Right lobe of liver (tissue), 6 donors: ENCODE results near the gene PTPRD. TPM values are rescaled to one million over a fixed set of nuclear protein-coding genes. Genes with fewer than 3 reads are reported as not detected.

Source experiments
- ATAC-seq, 4 donors: fragments of 200-7000 bp; cut with Tn5 transposase; one replicate each; pipeline ENCODE4 v1.9.1; 2020; ENCODE audit warnings: mild to moderate bottlenecking in 4 of 4, moderate library complexity in 4 of 4
- DNase-seq, 3 donors: peaks; one replicate each; pipeline ENCODE4 v3.0.0-alpha.2; 2020
- H3K27ac ChIP-seq, 3 donors: fragments of 200-600 bp; one replicate each; pipeline ENCODE4 v1.8.0; 2022
- H3K27me3 ChIP-seq, 2 donors: fragments of 200-600 bp; one replicate each; pipeline ENCODE4 v1.8.0; 2022
- H3K36me3 ChIP-seq, 4 donors: fragments of 200-600 bp; sonication (generic) in 1 of 4; one replicate each; pipeline versions ENCODE4 v1.5.1 to v1.8.0; 2017 to 2022; ENCODE audit warnings: control low read depth in 1 of 4
- H3K4me1 ChIP-seq, 4 donors: fragments of 200-600 bp; sonication (generic) in 1 of 4; one replicate each; pipeline versions ENCODE4 v1.5.1 to v1.8.0; 2017 to 2022; ENCODE audit warnings: control low read depth in 1 of 4
- H3K4me3 ChIP-seq, 3 donors: fragments of 200-600 bp; one replicate each; pipeline ENCODE4 v1.8.0; 2022
- H3K9me3 ChIP-seq, 4 donors: fragments of 200-600 bp; sonication (generic) in 1 of 4; one replicate each; pipeline versions ENCODE4 v1.5.1 to v1.8.0; 2017 to 2022; ENCODE audit warnings: control low read depth in 1 of 4
- POLR2A ChIP-seq: fragments of 450-650 bp; IDR thresholded peaks from one replicate; pipeline ENCODE4 v1.6.1; 2017; ENCODE audit warnings: antibody characterized with exemption, mild to moderate bottlenecking
- WGBS: methylation state at CpG from one replicate; pipeline ENCODE4 v1.1.6; 2018; ENCODE audit warnings: low coverage, low lambda C conversion rate; ENCODE audit not compliant: insufficient coverage; ENCODE audit errors: missing lambda C conversion rate; 5-methylcytosine and 5-hydroxymethylcytosine counted together
- intact Hi-C, 2 donors: fragments of 100-400 bp; cut with DNase I; formaldehyde crosslinking; loops; one replicate each; pipeline versions ENCODE4 v1.11.2 to v1.14.1; 2022
- total RNA-seq, 6 experiments: library from RNA; depleted of rRNA in 2 of 6; stranded (reverse); fragments of >200 nt in 2 of 6; fragmentation: NEBNext Ultra II Directional in 3 of 6; extraction: Animal tissue kit (Norgen Biotek cat#: 25700) in 3 of 6; gene quantifications; one replicate each; pipeline versions ENCODE4 v1.1.0 to v1.2.4, GENCODE V29; 2016 to 2023
- TF ChIP-seq, protein P1 (sequence below), 4 donors: fragments of 200-600 bp in 3 of 4; fragments of 450-650 bp in 1 of 4; IDR thresholded peaks; one replicate each; pipeline versions ENCODE4 v1.5.1 to v1.8.0; 2016 to 2022; ENCODE audit warnings: antibody characterized with exemption in 4 of 4, mild to moderate bottlenecking in 2 of 4
- donor health status: DM: no; HTN: yes; CAD: no.
- donor health status: DM: no; HTN: no; CAD: no.
- donor health status: DM: no; HTN: no; CAD: no.
- donor health status: DM: no; HTN: yes; CAD: no.
- donor health status: DM: no; HTN: yes; CAD: no.

Gene PTPRD
- total RNA-seq, 6 experiments from 2014 or later, result 5.4 to 29.8 (median 13.9) TPM

DNA sequence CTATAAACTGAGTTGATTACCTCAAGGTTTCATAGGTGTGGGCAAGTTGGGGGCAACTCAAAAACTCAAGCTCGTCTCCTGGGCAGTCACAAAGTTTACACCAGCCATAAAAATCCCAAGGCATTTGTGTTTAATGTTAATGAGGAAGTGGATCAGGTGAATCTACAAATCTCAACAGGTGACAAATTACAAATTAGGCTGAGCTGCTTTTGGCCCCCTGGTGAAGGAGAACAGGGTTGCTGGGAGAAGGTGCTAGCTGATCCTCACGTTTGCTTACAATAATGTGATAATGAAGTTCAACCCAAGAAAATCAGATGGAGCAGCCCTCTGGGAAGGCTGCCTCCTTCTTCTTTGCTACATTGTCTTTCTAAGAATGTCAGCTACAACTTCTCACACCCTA lies 2324.8 kb downstream of the PTPRD start:
- intact Hi-C loops, result no loop called here
- no peak for DNase-seq
- no peaks in the 10 kb centered on the region for H3K4me1 ChIP-seq
- WGBS, result 68% methylated on average over 2 of the region's 2 CpGs
- no peak for TF ChIP-seq POLR2A
- TF ChIP-seq, protein P1, sequence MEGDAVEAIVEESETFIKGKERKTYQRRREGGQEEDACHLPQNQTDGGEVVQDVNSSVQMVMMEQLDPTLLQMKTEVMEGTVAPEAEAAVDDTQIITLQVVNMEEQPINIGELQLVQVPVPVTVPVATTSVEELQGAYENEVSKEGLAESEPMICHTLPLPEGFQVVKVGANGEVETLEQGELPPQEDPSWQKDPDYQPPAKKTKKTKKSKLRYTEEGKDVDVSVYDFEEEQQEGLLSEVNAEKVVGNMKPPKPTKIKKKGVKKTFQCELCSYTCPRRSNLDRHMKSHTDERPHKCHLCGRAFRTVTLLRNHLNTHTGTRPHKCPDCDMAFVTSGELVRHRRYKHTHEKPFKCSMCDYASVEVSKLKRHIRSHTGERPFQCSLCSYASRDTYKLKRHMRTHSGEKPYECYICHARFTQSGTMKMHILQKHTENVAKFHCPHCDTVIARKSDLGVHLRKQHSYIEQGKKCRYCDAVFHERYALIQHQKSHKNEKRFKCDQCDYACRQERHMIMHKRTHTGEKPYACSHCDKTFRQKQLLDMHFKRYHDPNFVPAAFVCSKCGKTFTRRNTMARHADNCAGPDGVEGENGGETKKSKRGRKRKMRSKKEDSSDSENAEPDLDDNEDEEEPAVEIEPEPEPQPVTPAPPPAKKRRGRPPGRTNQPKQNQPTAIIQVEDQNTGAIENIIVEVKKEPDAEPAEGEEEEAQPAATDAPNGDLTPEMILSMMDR (IDR thresholded peaks at IDR 0.05), result no peak
- no peaks in the 10 kb centered on the region for H3K9me3 ChIP-seq
- H3K27ac ChIP-seq, result no peak overlapping the region
- ATAC-seq, result no peak
- H3K4me3 ChIP-seq, result no peak overlapping the region
- H3K36me3 ChIP-seq, result no peaks in the 10 kb centered on the region
- no peaks in the 10 kb centered on the region for H3K27me3 ChIP-seq

DNA sequence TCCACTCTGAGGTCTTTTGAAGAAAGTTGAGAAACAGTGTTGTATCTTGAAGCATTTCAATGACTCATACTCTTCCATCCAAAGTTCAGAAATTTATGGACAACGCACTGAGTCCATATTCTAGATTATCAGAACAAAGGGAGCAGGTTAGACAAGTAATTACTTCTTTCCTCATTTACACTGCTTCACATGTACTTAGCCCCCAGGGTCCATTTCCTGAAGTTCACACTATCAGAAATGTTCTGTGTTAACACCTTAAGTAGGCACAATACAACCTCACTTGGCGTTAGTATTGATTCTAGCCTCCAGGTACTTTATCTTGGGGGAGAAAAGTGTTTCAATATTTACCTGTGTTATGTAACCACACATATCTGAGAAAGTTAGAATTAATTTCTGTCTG lies 2325.3 kb downstream of the PTPRD start:
- Histone ChIP-seq H3K4me3 (no peak overlapping the region), H3K4me1 (no peaks in the 10 kb centered on the region), H3K27me3 (no peaks in the 10 kb centered on the region), H3K27ac (no peak overlapping the region), H3K9me3 (no peaks in the 10 kb centered on the region), H3K36me3 (no peaks in the 10 kb centered on the region)
- TF ChIP-seq, protein P1 (IDR thresholded peaks at IDR 0.05), result no peak
- intact Hi-C loops, result no loop called here
- no peak for ATAC-seq
- 19% methylated on average over 2 of the region's 2 CpGs for WGBS
- no peak for DNase-seq

DNA sequence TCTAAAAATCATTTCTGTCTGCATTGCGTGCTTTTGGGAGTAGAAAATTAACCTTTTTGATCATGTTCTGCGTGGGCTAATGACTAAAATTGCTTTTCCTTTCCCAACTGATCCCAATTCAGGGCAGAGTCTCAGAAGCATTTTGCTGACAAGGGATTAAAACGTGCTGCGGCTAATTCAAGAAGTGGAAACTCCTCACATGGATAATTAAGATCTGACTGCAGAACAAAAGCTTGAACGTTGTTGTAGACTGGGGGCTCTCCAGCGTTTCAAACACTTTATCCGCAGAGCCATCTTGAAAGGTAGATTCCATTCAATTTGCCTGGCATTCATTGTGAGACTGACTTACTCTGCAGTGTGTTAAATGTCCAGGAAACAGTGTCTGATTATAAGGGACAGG lies 2327.9 kb downstream of the PTPRD start:
- no peak overlapping the region for H3K4me3 ChIP-seq
- no peaks in the 10 kb centered on the region for H3K36me3 ChIP-seq
- intact Hi-C loops, result no loop called here
- no peaks in the 10 kb centered on the region for H3K9me3 ChIP-seq
- 57% methylated on average over 7 of the region's 7 CpGs for WGBS
- H3K27me3 ChIP-seq, result no peaks in the 10 kb centered on the region
- H3K27ac ChIP-seq, result no peak overlapping the region
- DNase-seq (no peak), ATAC-seq (no peak)
- TF ChIP-seq, protein P1 (IDR thresholded peaks at IDR 0.05), result no peak
- no peak for TF ChIP-seq POLR2A
- no peaks in the 10 kb centered on the region for H3K4me1 ChIP-seq

DNA sequence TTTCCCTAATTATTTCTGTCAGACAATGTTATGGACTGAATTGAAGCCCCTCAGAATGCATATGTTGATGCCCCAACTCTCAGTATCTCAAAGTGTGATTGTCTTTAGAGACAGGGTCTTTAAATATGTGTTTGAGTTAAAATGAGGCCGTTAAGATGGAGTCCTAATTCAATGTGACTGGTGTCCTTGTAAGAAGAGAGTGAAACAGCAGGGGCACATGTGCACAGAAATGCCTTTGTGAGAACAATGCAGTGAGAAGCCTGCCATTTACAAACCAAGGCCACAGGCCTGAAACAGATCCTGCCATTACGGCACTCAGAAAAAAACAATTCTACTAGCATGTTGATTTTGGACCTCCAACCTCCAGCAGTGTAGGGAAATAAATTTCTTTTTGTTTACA lies 2330.3 kb downstream of the PTPRD start:
- ATAC-seq (no peak), DNase-seq (no peak)
- no peak overlapping the region for H3K4me3 ChIP-seq
- TF ChIP-seq POLR2A, result no peak
- TF ChIP-seq, protein P1 (IDR thresholded peaks at IDR 0.05), result no peak
- H3K4me1 ChIP-seq, result no peaks in the 10 kb centered on the region
- no peak overlapping the region for H3K27ac ChIP-seq
- no peaks in the 10 kb centered on the region for H3K27me3 ChIP-seq
- H3K9me3 ChIP-seq, result no peaks in the 10 kb centered on the region
- 54% methylated on average over 2 of the region's 2 CpGs for WGBS
- intact Hi-C loops, result no loop called here
- H3K36me3 ChIP-seq, result no peaks in the 10 kb centered on the region

DNA sequence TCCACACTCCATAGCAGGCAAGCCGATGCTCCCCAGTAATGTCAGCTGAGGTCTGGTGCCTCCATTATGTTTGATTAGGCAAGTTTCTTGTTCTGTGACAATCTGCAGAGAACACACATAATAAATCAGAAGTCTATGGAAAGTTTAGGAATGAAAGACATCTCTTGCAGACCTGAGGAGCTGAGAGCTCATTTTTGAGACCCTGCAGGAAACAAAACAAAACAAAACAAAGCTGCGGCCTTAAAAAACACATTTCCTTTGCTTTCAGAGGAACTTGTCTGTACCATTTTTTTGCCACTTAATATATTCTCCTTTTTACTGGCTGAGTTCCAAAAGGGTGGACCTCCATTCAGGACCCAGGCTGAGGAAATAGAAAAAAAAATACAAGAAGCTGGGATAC lies 2332.0 kb downstream of the PTPRD start:
- WGBS, result 63% methylated on average over 2 of the region's 2 CpGs

More for the DNA sequence above, 2332.0 kb downstream of the PTPRD start:
- no peaks in the 10 kb centered on the region for H3K9me3 ChIP-seq
- ATAC-seq, result no peak
- H3K27me3 ChIP-seq, result no peaks in the 10 kb centered on the region
- no peaks in the 10 kb centered on the region for H3K4me1 ChIP-seq
- intact Hi-C loops, result no loop called here
- TF ChIP-seq, protein P1 (IDR thresholded peaks at IDR 0.05), result no peak
- TF ChIP-seq POLR2A, result no peak
- no peaks in the 10 kb centered on the region for H3K36me3 ChIP-seq
- H3K27ac ChIP-seq, result no peak overlapping the region
- DNase-seq, result no peak
- H3K4me3 ChIP-seq, result no peak overlapping the region
